Mesendoderm (in vitro differentiated cells): ENCODE results near the gene PTRH1.

Experiments
- DNase-seq: peaks from one replicate; pipeline ENCODE4 v3.0.0; 2013
- H2AK5ac ChIP-seq: 2 replicates; pipeline ENCODE4 v1.6.1; 2013; ENCODE audit warnings: low read length, inconsistent platforms
- H2BK120ac ChIP-seq: 2 replicates; pipeline ENCODE4 v1.6.1; 2013; ENCODE audit warnings: low read depth, mild to moderate bottlenecking, low read length, moderate library complexity, mixed read lengths
- H2BK15ac ChIP-seq: replicated peaks from 2 replicates; pipeline ENCODE4 v1.6.1; 2013; ENCODE audit warnings: low read depth, mild to moderate bottlenecking, moderate library complexity
- H2BK5ac ChIP-seq: 2 replicates; pipeline ENCODE4 v1.6.1; 2013; ENCODE audit warnings: low read length, inconsistent platforms
- H3K18ac ChIP-seq: 2 replicates; pipeline ENCODE4 v1.6.1; 2013; ENCODE audit warnings: mild to moderate bottlenecking, low read length, mixed read lengths
- H3K23ac ChIP-seq: one replicate; pipeline ENCODE4 v1.6.1; 2013; ENCODE audit warnings: low read length
- H3K27ac ChIP-seq: 2 replicates; pipeline ENCODE4 v1.5.1; 2013; ENCODE audit warnings: low read depth, mild to moderate bottlenecking, inconsistent platforms, low read length, moderate library complexity
- H3K27me3 ChIP-seq: 2 replicates; pipeline ENCODE4 v1.6.1; 2013; ENCODE audit warnings: low read length, control low read depth, mild to moderate bottlenecking, inconsistent platforms; ENCODE audit not compliant: insufficient read depth, poor library complexity
- H3K36me3 ChIP-seq: 2 replicates; pipeline ENCODE4 v1.6.1; 2013; ENCODE audit warnings: low read length, inconsistent platforms; ENCODE audit not compliant: control insufficient read depth, insufficient read depth
- H3K4ac ChIP-seq: one replicate; pipeline ENCODE4 v1.6.1; 2013; ENCODE audit warnings: low read depth, mild to moderate bottlenecking, low read length, moderate library complexity
- H3K4me1 ChIP-seq: 2 replicates; pipeline ENCODE4 v1.6.1; 2013; ENCODE audit warnings: low read depth, low read length, inconsistent platforms; ENCODE audit not compliant: control insufficient read depth
- H3K4me2 ChIP-seq: 2 replicates; pipeline ENCODE4 v1.6.1; 2013; ENCODE audit warnings: low read length
- H3K4me3 ChIP-seq: 2 replicates; pipeline ENCODE4 v1.5.1; 2013; ENCODE audit warnings: mild to moderate bottlenecking, low read length
- H3K56ac ChIP-seq: one replicate; pipeline ENCODE4 v1.6.1; 2013; ENCODE audit warnings: low read length
- H3K79me1 ChIP-seq: 2 replicates; pipeline ENCODE4 v1.6.1; 2013; ENCODE audit warnings: low read length, inconsistent platforms
- H3K79me2 ChIP-seq: 2 replicates; pipeline ENCODE4 v1.6.1; 2013; ENCODE audit warnings: mild to moderate bottlenecking, low read length; ENCODE audit not compliant: control insufficient read depth, insufficient read depth
- H3K9ac ChIP-seq: 2 replicates; pipeline ENCODE4 v1.6.1; 2013; ENCODE audit warnings: low read length, inconsistent platforms
- H4K5ac ChIP-seq: one replicate; pipeline ENCODE4 v1.6.1; 2013; ENCODE audit warnings: low read length
- H4K8ac ChIP-seq: one replicate; pipeline ENCODE4 v1.6.1; 2013; ENCODE audit warnings: low read depth, mild to moderate bottlenecking, control low read depth, low read length, moderate library complexity
- WGBS: extraction: QIAGEN DNeasy Blood & Tissue Kit; methylation state at CpG from one replicate; pipeline ENCODE4 v1.1.7; 2013; ENCODE audit warnings: low lambda C conversion rate, missing lambda C conversion rate; ENCODE audit not compliant: insufficient coverage; ENCODE audit errors: extremely low coverage; 5-methylcytosine and 5-hydroxymethylcytosine counted together

Gene PTRH1

DNA sequence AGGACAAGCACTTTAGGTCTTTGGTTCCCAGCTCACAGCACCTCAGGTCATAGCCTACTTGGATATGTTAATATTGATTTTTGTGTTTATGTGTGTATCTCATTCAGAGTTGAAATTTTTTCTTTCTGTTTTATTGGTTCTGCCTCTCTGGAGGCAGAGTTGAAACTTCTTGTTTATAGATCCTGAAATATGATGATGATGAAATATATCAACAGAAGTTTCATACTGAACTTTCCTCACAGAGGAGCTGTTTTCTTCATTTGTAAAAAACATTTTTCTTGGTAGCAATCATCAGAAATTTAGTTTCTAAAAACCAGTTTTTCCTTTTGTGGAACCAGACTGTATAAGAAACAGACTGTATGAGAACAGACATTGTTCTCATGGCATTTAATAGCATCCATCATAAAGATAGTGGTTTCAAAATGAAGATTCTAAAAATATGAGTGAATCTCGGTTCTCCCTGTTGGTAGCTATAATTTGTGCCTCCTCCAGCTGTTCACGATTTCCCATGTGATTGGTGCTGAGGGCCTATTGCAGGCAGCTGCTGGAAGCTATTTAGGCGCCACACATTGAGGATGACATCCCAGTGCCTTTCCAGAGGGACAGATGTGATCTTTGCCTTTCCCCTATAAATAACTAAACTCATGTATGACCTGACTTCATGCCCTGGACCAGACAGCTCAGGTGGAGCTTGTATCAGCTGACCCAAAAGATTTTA, 48.2 kb downstream of the PTRH1 start:
- H3K18ac ChIP-seq = no peak overlapping the region
- H3K56ac ChIP-seq = no peak overlapping the region
- no peak overlapping the region for H2BK5ac ChIP-seq
- no peaks in the 10 kb centered on the region for H3K27me3 ChIP-seq
- no peak for DNase-seq
- H3K36me3 ChIP-seq = no peaks in the 10 kb centered on the region
- no peak overlapping the region for H2AK5ac ChIP-seq
- no peak overlapping the region for H3K27ac ChIP-seq
- no peak overlapping the region for H3K23ac ChIP-seq
- no peak overlapping the region for H3K9ac ChIP-seq
- no peaks in the 10 kb centered on the region for H3K79me2 ChIP-seq
- no peak overlapping the region for H4K5ac ChIP-seq
- no peak overlapping the region for H2BK120ac ChIP-seq
- H3K4ac ChIP-seq = no peak overlapping the region
- no peak overlapping the region for H4K8ac ChIP-seq
- H3K79me1 ChIP-seq = no peaks in the 10 kb centered on the region
- no peak overlapping the region for H3K4me3 ChIP-seq
- H3K4me2 ChIP-seq = no peak overlapping the region
- no CpG with 5 or more reads among the region's 3 CpGs for WGBS
- H3K4me1 ChIP-seq = no peaks in the 10 kb centered on the region
- no peak overlapping the region for H2BK15ac ChIP-seq

DNA sequence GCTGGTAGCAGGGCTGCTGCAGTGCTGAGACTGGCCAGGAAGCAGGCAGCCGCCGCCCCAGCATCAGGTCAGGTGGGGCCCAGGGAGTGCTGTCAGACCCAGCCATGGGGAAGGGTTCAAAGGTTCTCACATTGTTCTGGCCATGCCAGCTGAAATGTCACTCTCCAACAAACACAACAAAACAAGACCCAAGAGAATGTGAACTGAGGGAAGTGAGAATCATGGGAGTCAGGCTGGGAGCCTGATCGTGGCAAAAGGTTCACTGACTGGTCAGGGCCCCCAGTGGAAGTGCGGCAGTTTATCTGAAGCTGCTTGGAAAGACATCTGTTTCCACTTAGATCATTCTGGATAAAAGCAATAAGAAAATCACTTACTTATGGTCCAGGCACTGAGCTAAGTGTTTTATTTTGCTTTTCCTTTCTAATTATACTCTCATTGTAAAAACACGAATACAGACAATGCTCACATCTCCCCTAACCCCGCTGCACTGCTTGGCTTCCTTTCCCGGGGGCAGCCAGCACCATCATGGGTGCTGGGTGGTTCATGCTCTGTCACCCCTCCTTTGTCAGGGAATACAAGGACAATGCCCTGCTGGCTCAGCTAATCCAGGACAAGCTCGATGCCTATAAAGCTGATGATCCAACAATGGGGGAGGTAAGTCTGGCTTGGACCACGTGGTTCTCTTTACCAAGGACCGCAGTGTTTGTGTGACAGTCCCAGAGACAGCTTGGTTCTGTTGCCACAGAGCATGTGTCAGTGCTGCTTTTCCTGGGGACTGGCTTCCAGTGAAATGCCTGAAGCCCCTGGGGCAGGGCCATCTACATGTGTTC, 50.6 kb downstream of the PTRH1 start:
- no peak for DNase-seq
- Histone ChIP-seq H3K36me3 (no peaks in the 10 kb centered on the region), H2AK5ac (no peak overlapping the region), H4K5ac (no peak overlapping the region), H2BK15ac (no peak overlapping the region), H3K79me2 (no peaks in the 10 kb centered on the region), H3K4me2 (no peak overlapping the region), H3K27me3 (no peaks in the 10 kb centered on the region), H4K8ac (no peak overlapping the region), H3K9ac (no peak overlapping the region), H3K4ac (no peak overlapping the region), H2BK5ac (no peak overlapping the region), H3K4me1 (no peaks in the 10 kb centered on the region), H3K23ac (no peak overlapping the region), H3K79me1 (no peaks in the 10 kb centered on the region), H3K4me3 (no peak overlapping the region), H3K27ac (no peak overlapping the region), H3K18ac (no peak overlapping the region), H2BK120ac (no peak overlapping the region), H3K56ac (no peak overlapping the region)
- WGBS = no CpG with 5 or more reads among the region's 10 CpGs

DNA sequence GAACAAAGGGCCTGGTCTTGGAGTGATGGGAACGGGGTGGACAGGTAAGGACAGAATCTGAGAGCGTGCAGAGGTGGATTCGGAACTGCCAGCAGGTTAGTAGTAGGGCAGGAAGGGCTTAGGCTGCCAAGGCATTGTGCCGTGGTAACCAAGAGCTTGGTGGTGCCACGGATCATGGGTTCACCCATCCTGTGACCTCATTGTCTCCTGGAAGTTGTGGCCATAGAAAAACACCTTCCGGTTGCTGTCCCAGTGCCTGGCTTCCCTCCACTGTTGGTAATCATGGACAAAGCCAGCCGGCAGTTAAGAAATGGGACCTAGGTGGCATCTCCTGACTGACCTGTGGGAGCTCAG, 51.2 kb downstream of the PTRH1 start:
- no peak overlapping the region for H3K27ac ChIP-seq
- no peaks in the 10 kb centered on the region for H3K79me1 ChIP-seq
- no peak overlapping the region for H3K4me3 ChIP-seq
- no peak overlapping the region for H2BK15ac ChIP-seq
- H2BK5ac ChIP-seq = no peak overlapping the region
- no peak overlapping the region for H2BK120ac ChIP-seq
- DNase-seq = no peak
- WGBS = no CpG with 5 or more reads among the region's 7 CpGs
- H3K9ac ChIP-seq = no peak overlapping the region
- no peak overlapping the region for H3K56ac ChIP-seq
- H3K4me1 ChIP-seq = no peaks in the 10 kb centered on the region
- no peak overlapping the region for H3K4me2 ChIP-seq
- no peaks in the 10 kb centered on the region for H3K79me2 ChIP-seq
- no peaks in the 10 kb centered on the region for H3K36me3 ChIP-seq
- no peak overlapping the region for H4K8ac ChIP-seq
- no peak overlapping the region for H4K5ac ChIP-seq
- H2AK5ac ChIP-seq = no peak overlapping the region
- no peaks in the 10 kb centered on the region for H3K27me3 ChIP-seq
- H3K4ac ChIP-seq = no peak overlapping the region
- H3K18ac ChIP-seq = no peak overlapping the region
- no peak overlapping the region for H3K23ac ChIP-seq
